ENCODE data around the gene TSHZ1.

The TSHZ1 gene

DNA sequence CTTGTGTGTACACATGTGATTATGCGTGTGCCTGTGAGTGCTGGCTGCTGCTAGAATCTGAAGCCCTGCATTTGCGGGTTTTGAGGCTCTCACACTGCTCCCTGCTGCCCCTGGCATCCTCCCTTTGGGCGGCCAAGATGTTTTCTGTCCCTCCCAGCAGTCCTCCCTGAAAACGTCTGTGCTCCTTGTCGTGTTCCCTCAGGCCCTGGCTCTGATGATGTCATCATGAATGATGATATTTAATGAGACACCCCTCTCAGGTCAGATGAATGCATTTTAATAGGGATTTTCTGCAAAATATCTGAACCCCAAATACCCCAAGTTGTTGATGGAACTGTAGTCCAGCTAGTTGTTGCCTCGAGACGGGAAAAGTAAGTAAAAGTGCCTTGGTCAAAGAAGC, 73.1 kb downstream of the TSHZ1 start:
- H3K4me1 ChIP-seq (ENCODE audit: control insufficient read depth, insufficient read depth, low read length) = no peaks in the 10 kb centered on the region
- H3K36me3 ChIP-seq (ENCODE audit: control insufficient read depth, insufficient read depth, low read length) = peaks cover 16% of the 10 kb centered on the region
- no peaks in the 10 kb centered on the region for H3K27me3 ChIP-seq (ENCODE audit: control insufficient read depth, insufficient read depth, low read length)
- no peak overlapping the region for H3K9ac ChIP-seq (ENCODE audit: low read length)
- no peak overlapping the region for H3K27ac ChIP-seq (ENCODE audit: low read depth, low read length)
- H3K4me3 ChIP-seq (ENCODE audit: low read length) = no peak overlapping the region

DNA sequence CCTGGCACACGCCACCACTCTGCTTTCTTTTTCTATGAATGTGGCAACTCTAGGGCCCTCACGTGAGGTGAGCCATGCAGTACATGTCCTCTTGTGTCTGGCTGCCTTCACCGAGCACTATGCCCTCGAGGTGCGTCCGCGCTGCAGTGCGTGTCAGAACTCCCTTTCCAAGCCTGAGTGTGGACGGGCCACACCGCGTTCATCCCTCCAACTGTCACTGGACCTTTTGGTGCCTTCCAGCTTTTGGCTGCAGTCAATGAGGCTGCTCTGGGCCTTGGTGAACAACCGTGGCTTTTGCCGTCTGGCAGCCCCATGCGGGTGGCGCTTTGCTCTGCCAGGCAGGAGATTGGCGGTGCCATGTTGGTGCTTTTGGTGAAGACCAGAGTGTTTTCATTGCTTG, 74.0 kb downstream of the TSHZ1 start:
- Histone ChIP-seq H3K9ac (ENCODE audit: low read length) (no peak overlapping the region), H3K4me3 (ENCODE audit: low read length) (no peak overlapping the region), H3K4me1 (ENCODE audit: control insufficient read depth, insufficient read depth, low read length) (no peaks in the 10 kb centered on the region), H3K27me3 (ENCODE audit: control insufficient read depth, insufficient read depth, low read length) (no peaks in the 10 kb centered on the region), H3K27ac (ENCODE audit: low read depth, low read length) (no peak overlapping the region), H3K36me3 (ENCODE audit: control insufficient read depth, insufficient read depth, low read length) (peaks cover 16% of the 10 kb centered on the region)

DNA sequence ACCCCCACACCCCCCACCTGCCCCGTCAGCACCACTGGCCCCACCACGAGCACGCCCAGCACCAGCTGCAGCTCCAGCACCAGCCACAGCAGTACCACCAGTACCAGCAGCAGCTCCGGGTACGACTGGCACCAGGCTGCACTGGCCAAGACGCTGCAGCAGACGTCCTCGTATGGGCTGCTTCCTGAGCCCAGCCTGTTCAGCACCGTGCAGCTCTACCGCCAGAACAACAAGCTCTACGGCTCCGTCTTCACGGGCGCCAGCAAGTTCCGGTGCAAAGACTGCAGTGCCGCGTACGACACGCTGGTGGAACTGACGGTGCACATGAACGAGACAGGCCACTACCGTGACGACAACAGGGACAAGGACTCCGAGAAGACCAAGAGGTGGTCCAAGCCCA, 75.3 kb downstream of the TSHZ1 start:
- H3K9ac ChIP-seq (ENCODE audit: low read length) = no peak overlapping the region
- H3K36me3 ChIP-seq (ENCODE audit: control insufficient read depth, insufficient read depth, low read length) = peaks cover 16% of the 10 kb centered on the region

GRCh38 chr18:75287006-75287405, 76.4 kb downstream of the TSHZ1 start:
- Histone ChIP-seq H3K27me3 (ENCODE audit: control insufficient read depth, insufficient read depth, low read length) (no peaks in the 10 kb centered on the region), H3K4me1 (ENCODE audit: control insufficient read depth, insufficient read depth, low read length) (no peaks in the 10 kb centered on the region), H3K27ac (ENCODE audit: low read depth, low read length) (no peak overlapping the region), H3K9ac (ENCODE audit: low read length) (no peak overlapping the region), H3K36me3 (ENCODE audit: control insufficient read depth, insufficient read depth, low read length) (peaks cover 16% of the 10 kb centered on the region), H3K4me3 (ENCODE audit: low read length) (no peak overlapping the region)

More for the DNA sequence above, 75.3 kb downstream of the TSHZ1 start:
- H3K4me1 ChIP-seq (ENCODE audit: control insufficient read depth, insufficient read depth, low read length) = no peaks in the 10 kb centered on the region
- H3K4me3 ChIP-seq (ENCODE audit: low read length) = no peak overlapping the region
- no peaks in the 10 kb centered on the region for H3K27me3 ChIP-seq (ENCODE audit: control insufficient read depth, insufficient read depth, low read length)
- no peak overlapping the region for H3K27ac ChIP-seq (ENCODE audit: low read depth, low read length)

DNA sequence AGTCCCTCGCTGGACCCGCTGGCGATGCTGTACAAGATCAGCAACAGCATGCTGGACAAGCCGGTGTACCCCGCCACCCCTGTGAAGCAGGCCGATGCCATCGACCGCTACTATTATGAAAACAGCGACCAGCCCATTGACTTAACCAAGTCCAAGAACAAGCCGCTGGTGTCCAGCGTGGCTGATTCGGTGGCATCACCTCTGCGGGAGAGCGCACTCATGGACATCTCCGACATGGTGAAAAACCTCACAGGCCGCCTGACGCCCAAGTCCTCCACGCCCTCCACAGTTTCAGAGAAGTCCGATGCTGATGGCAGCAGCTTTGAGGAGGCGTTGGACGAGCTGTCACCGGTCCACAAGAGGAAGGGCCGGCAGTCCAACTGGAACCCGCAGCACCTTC, 77.1 kb downstream of the TSHZ1 start:
- Histone ChIP-seq H3K27ac (ENCODE audit: low read depth, low read length) (no peak overlapping the region), H3K36me3 (ENCODE audit: control insufficient read depth, insufficient read depth, low read length) (peaks cover 16% of the 10 kb centered on the region)

GRCh38 chr18:75289761-75290160, 79.2 kb downstream of the TSHZ1 start:
- H3K27me3 ChIP-seq (ENCODE audit: control insufficient read depth, insufficient read depth, low read length) = no peaks in the 10 kb centered on the region
- H3K9ac ChIP-seq (ENCODE audit: low read length) = no peak overlapping the region
- H3K4me1 ChIP-seq (ENCODE audit: control insufficient read depth, insufficient read depth, low read length) = no peaks in the 10 kb centered on the region
- no peak overlapping the region for H3K4me3 ChIP-seq (ENCODE audit: low read length)
- peaks cover 16% of the 10 kb centered on the region for H3K36me3 ChIP-seq (ENCODE audit: control insufficient read depth, insufficient read depth, low read length)
- H3K27ac ChIP-seq (ENCODE audit: low read depth, low read length) = no peak overlapping the region

More for the DNA sequence above, 77.1 kb downstream of the TSHZ1 start:
- Histone ChIP-seq H3K9ac (ENCODE audit: low read length) (no peak overlapping the region), H3K27me3 (ENCODE audit: control insufficient read depth, insufficient read depth, low read length) (no peaks in the 10 kb centered on the region), H3K4me3 (ENCODE audit: low read length) (no peak overlapping the region), H3K4me1 (ENCODE audit: control insufficient read depth, insufficient read depth, low read length) (no peaks in the 10 kb centered on the region)

DNA sequence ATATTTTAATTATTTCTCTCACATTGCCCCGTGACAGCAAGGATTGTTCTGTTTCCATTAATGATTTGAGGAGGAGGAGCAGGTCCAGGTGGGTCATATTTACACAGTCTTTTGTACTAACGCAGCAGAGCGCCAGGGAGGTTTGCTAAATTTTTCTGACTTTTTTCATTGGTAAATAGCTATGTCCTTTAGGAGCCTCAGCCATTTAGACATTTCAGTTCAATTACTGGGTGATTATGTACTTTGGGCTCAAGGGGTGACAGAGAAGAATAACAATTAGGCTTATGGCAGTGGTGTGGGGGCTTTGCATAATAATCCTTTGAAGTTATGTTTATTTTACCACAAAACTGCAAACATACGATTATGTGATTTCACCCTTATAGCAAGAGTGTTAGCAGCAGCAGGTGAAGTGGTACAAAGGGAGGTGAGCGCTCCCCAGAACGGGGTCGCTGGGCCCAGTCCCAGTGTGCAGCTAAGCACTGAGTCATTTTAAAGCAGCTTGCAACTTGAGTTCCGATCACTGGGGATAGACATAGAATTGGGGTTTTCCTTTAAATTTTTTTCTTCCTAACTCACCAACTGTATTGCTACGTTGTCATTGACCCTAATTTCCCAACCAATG, 80.3 kb downstream of the TSHZ1 start:
- H3K27me3 ChIP-seq (ENCODE audit: control insufficient read depth, insufficient read depth, low read length) = no peaks in the 10 kb centered on the region
- H3K4me1 ChIP-seq (ENCODE audit: control insufficient read depth, insufficient read depth, low read length) = no peaks in the 10 kb centered on the region
- H3K36me3 ChIP-seq (ENCODE audit: control insufficient read depth, insufficient read depth, low read length) = peaks cover 15% of the 10 kb centered on the region
- no peak overlapping the region for H3K9ac ChIP-seq (ENCODE audit: low read length)
- H3K27ac ChIP-seq (ENCODE audit: low read depth, low read length) = no peak overlapping the region
- H3K4me3 ChIP-seq (ENCODE audit: low read length) = no peak overlapping the region

DNA sequence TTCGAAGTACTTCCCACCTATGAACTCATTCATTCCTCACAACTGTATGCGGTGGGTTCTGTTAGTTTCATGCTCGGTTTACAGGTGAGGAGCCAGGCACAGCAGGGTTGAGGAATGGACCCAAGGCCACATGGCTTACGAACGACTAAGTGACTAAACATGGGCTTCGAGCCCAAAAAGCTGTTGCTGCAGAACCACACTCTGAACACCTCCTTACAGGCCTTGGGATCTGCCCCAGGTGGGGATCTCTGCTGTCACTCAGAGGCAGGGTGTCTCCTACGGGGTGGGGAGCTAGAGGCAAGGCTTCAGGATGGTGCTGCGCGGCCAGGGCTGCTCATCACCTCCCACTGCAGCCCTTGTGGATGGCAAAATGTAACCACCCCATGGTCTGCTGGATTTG, 80.9 kb downstream of the TSHZ1 start:
- Histone ChIP-seq H3K9ac (ENCODE audit: low read length) (no peak overlapping the region), H3K27ac (ENCODE audit: low read depth, low read length) (no peak overlapping the region), H3K4me1 (ENCODE audit: control insufficient read depth, insufficient read depth, low read length) (no peaks in the 10 kb centered on the region), H3K4me3 (ENCODE audit: low read length) (no peak overlapping the region), H3K27me3 (ENCODE audit: control insufficient read depth, insufficient read depth, low read length) (no peaks in the 10 kb centered on the region), H3K36me3 (ENCODE audit: control insufficient read depth, insufficient read depth, low read length) (peaks cover 9% of the 10 kb centered on the region)

GRCh38 chr18:75293591-75293990, 83.0 kb downstream of the TSHZ1 start:
- no peak overlapping the region for H3K4me3 ChIP-seq (ENCODE audit: low read length)
- H3K4me1 ChIP-seq (ENCODE audit: control insufficient read depth, insufficient read depth, low read length) = no peaks in the 10 kb centered on the region
- H3K36me3 ChIP-seq (ENCODE audit: control insufficient read depth, insufficient read depth, low read length) = no peaks in the 10 kb centered on the region
- H3K9ac ChIP-seq (ENCODE audit: low read length) = no peak overlapping the region
- no peaks in the 10 kb centered on the region for H3K27me3 ChIP-seq (ENCODE audit: control insufficient read depth, insufficient read depth, low read length)
- no peak overlapping the region for H3K27ac ChIP-seq (ENCODE audit: low read depth, low read length)

DNA sequence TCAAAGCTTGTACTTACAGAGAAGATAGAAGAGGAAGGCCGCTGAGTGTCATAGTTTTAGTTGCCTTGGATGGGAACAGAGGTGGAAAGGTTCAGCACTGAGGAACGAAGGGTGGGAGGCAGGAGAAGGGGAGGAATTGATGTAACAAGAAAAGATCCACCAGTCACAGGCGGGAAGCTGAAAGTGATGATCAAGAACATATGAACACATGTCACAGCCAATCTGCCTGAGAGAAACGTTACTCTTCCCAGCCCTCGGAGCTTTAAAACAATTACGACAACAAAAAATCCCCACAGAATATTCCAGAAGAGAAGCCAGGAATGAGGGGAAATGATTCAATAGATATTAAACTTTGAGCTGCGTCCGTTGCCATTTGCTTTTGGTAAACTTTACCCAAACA, 87.1 kb downstream of the TSHZ1 start:
- H3K4me1 ChIP-seq (ENCODE audit: control insufficient read depth, insufficient read depth, low read length) = no peaks in the 10 kb centered on the region
- H3K27ac ChIP-seq (ENCODE audit: low read depth, low read length) = no peak overlapping the region
- no peaks in the 10 kb centered on the region for H3K27me3 ChIP-seq (ENCODE audit: control insufficient read depth, insufficient read depth, low read length)
- no peak overlapping the region for H3K4me3 ChIP-seq (ENCODE audit: low read length)
- H3K36me3 ChIP-seq (ENCODE audit: control insufficient read depth, insufficient read depth, low read length) = no peaks in the 10 kb centered on the region
- H3K9ac ChIP-seq (ENCODE audit: low read length) = no peak overlapping the region

- Histone ChIP-seq H3K36me3 (ENCODE audit: control insufficient read depth, insufficient read depth, low read length) (no peaks in the 10 kb centered on the region), H3K9ac (ENCODE audit: low read length) (no peak overlapping the region), H3K27me3 (ENCODE audit: control insufficient read depth, insufficient read depth, low read length) (peaks cover 5% of the 10 kb centered on the region), H3K27ac (ENCODE audit: low read depth, low read length) (no peak overlapping the region), H3K4me3 (ENCODE audit: low read length) (no peak overlapping the region), H3K4me1 (ENCODE audit: control insufficient read depth, insufficient read depth, low read length) (no peaks in the 10 kb centered on the region)
Observed at GRCh38 chr18:75304678-75305557, 94.3 kb downstream of the TSHZ1 start.

DNA sequence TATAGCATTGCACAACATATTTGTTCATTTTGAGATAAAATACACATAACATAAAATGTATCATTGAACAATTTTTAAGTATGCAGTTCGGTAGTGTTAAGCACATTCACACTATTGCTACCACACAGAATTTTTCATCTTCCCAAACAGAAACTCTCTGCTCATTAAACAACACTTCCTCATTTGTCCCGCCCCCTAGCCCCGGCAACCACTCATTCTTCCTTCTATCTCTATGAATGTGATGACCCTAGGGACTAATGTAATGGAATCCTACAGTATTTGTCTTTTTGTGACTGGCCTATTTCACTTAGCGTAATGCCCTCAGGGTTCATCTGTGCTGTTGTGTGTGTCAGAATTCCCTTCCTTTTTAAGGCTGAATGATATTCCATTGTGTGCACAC, 95.4 kb downstream of the TSHZ1 start:
- Histone ChIP-seq H3K4me1 (ENCODE audit: control insufficient read depth, insufficient read depth, low read length) (no peaks in the 10 kb centered on the region), H3K27me3 (ENCODE audit: control insufficient read depth, insufficient read depth, low read length) (peaks cover 5% of the 10 kb centered on the region), H3K9ac (ENCODE audit: low read length) (no peak overlapping the region), H3K36me3 (ENCODE audit: control insufficient read depth, insufficient read depth, low read length) (no peaks in the 10 kb centered on the region), H3K4me3 (ENCODE audit: low read length) (no peak overlapping the region), H3K27ac (ENCODE audit: low read depth, low read length) (no peak overlapping the region)

GRCh38 chr18:75307530-75307929, 96.9 kb downstream of the TSHZ1 start:
- no peak overlapping the region for H3K27ac ChIP-seq (ENCODE audit: low read depth, low read length)
- H3K4me3 ChIP-seq (ENCODE audit: low read length) = no peak overlapping the region
- H3K36me3 ChIP-seq (ENCODE audit: control insufficient read depth, insufficient read depth, low read length) = no peaks in the 10 kb centered on the region
- no peak overlapping the region for H3K9ac ChIP-seq (ENCODE audit: low read length)
- no peaks in the 10 kb centered on the region for H3K4me1 ChIP-seq (ENCODE audit: control insufficient read depth, insufficient read depth, low read length)
- peaks cover 5% of the 10 kb centered on the region for H3K27me3 ChIP-seq (ENCODE audit: control insufficient read depth, insufficient read depth, low read length)

Data from rectal smooth muscle tissue (tissue), 1 donor.